Measurements from ENCODE around the gene PPM1L. TPM values are rescaled to one million over a fixed set of nuclear protein-coding genes. Genes with fewer than 3 reads are reported as not detected.
"Not testable (repeated sequence)": the region's sequence is repeated elsewhere in the genome, so short reads cannot be mapped to it uniquely, and the experiment has no call there.

Gene PPM1L
- total and polyA plus RNA-seq, 2 of the 13 experiments (the other 11 are each of a cell fraction or from before 2014, with no cell fraction given) = 0.22 to 1.4 TPM

GRCh38 chr3:160713144-160713543 is 42.9 kb upstream of the PPM1L start:
- DNase-seq (ENCODE audit: low spot score); H2AFZ ChIP-seq (ENCODE audit: low read length); H3K36me3 ChIP-seq (replicated peaks in 1 of 2; ENCODE audit: control insufficient read depth in 1 of 2, insufficient read depth in 2 of 2, low read length in 2 of 2); POLR2A ChIA-PET; in situ Hi-C loops (cut with HindIII; ENCODE audit: extremely low pct_ligation_motif_present, low pct_unique_long_range_greater_than_20kb); H3K4me2 ChIP-seq (ENCODE audit: low read depth, low read length); H3K27ac ChIP-seq (ENCODE audit: extremely low read length, insufficient read depth, low read length); H3K4me1 ChIP-seq (ENCODE audit: insufficient read depth, low read length); H4K20me1 ChIP-seq (ENCODE audit: insufficient read depth, low read length); FAIRE-seq; intact Hi-C loops (cut with micrococcal nuclease; ENCODE audit: unreplicated experiment); H3K9me3 ChIP-seq (ENCODE audit: low read length); ATAC-seq; H3K9ac ChIP-seq (ENCODE audit: insufficient read depth, low read depth, low read length); CTCF ChIA-PET (ENCODE audit: low intra/inter-chr PET ratio, low total read pairs); H3K79me2 ChIP-seq (ENCODE audit: insufficient read depth, low read length); BruUV-seq (replicated peaks); H3K4me3 ChIP-seq (replicated peaks in 1 of 3; ENCODE audit: insufficient read depth in 1 of 3, low read depth in 2 of 3, low read length in 3 of 3); H3K27me3 ChIP-seq (ENCODE audit: control insufficient read depth in 1 of 2, insufficient read depth in 2 of 2, low read length in 2 of 2): not testable (repeated sequence)
- 21% methylated on average over 3 of the region's 3 CpGs for WGBS (ENCODE audit: low lambda C conversion rate)

GRCh38 chr3:160719710-160720109 is 36.3 kb upstream of the PPM1L start:
- H3K79me2 ChIP-seq (ENCODE audit: insufficient read depth, low read length) = no peaks in the 10 kb centered on the region
- ChIA-PET POLR2A (no interaction called here), CTCF (ENCODE audit: low intra/inter-chr PET ratio, low total read pairs) (no interaction called here)
- in situ Hi-C loops (cut with HindIII; ENCODE audit: extremely low pct_ligation_motif_present, low pct_unique_long_range_greater_than_20kb) = no loop called here
- H4K20me1 ChIP-seq (ENCODE audit: insufficient read depth, low read length) = no peaks in the 10 kb centered on the region
- no peaks in the 10 kb centered on the region for H3K4me1 ChIP-seq (ENCODE audit: insufficient read depth, low read length)
- WGBS (ENCODE audit: low lambda C conversion rate) = 19% methylated on average over 4 of the region's 11 CpGs
- TF ChIP-seq CC2D1A (CRISPR knock-in tag; IDR thresholded peaks at IDR 0.05) (no peak), TEF (CRISPR knock-in tag; IDR thresholded peaks at IDR 0.05) (no peak), GABPA (IDR thresholded peaks at IDR 0.05; ENCODE audit: low read depth, low read length) (no peak), GABPA (CRISPR knock-in tag; IDR thresholded peaks at IDR 0.05; ENCODE audit: low read depth) (no peak), ZNF619 (CRISPR knock-in tag; IDR thresholded peaks at IDR 0.05) (no peak), ZNF3 (CRISPR knock-in tag; IDR thresholded peaks at IDR 0.05) (no peak), STAG1 (CRISPR knock-in tag; IDR thresholded peaks at IDR 0.05) (no peak), ZNF367 (CRISPR knock-in tag; IDR thresholded peaks at IDR 0.05; ENCODE audit: borderline replicate concordance) (no peak), PHF21A (CRISPR knock-in tag; IDR thresholded peaks at IDR 0.05) (no peak), ATF7 (IDR thresholded peaks at IDR 0.05) (no peak), ATF7 (CRISPR knock-in tag; IDR thresholded peaks at IDR 0.05) (no peak), U2AF2 (IDR thresholded peaks at IDR 0.05; ENCODE audit: low read depth, low read length) (no peak)
- no peaks in the 10 kb centered on the region for H3K9me3 ChIP-seq (ENCODE audit: low read length)
- no TSS peak for BruUV-seq (replicated peaks)
- no peak overlapping the region for H3K4me2 ChIP-seq (ENCODE audit: low read depth, low read length)
- no peak overlapping the region for H2AFZ ChIP-seq (ENCODE audit: low read length)
- H3K4me3 ChIP-seq (replicated peaks in 1 of 3; ENCODE audit: insufficient read depth in 1 of 3, low read depth in 2 of 3, low read length in 3 of 3) = no peak overlapping the region
- H3K36me3 ChIP-seq (replicated peaks in 1 of 2; ENCODE audit: control insufficient read depth in 1 of 2, insufficient read depth in 2 of 2, low read length in 2 of 2) = no peaks in the 10 kb centered on the region
- no peak overlapping the region for H3K9ac ChIP-seq (ENCODE audit: insufficient read depth, low read depth, low read length)
- FAIRE-seq (no peak), DNase-seq (ENCODE audit: low spot score) (no peak), ATAC-seq (peak; percentile 41)
- H3K27ac ChIP-seq (ENCODE audit: extremely low read length, insufficient read depth, low read length) = no peak overlapping the region
- intact Hi-C loops (cut with micrococcal nuclease; ENCODE audit: unreplicated experiment) = no loop called here
- H3K27me3 ChIP-seq (ENCODE audit: control insufficient read depth in 1 of 2, insufficient read depth in 2 of 2, low read length in 2 of 2) = 0 out of 5 replicates have a peak, but pooled peaks cover 0 to 3% of the 10 kb centered on the region in 2 experiments

Data from HepG2 (cell line).